Karpas-422 (cell line): ENCODE data around the gene MVD. TPM values are rescaled to one million over a fixed set of nuclear protein-coding genes. Genes with fewer than 3 reads are reported as not detected.

ENCODE experiments used
- DNase-seq: peaks from one replicate; pipeline ENCODE4 v3.0.0-alpha.2; 2015
- H2AFZ ChIP-seq: fragments of 200-600 bp; sonication (generic); 2 replicates; pipeline ENCODE4 v1.6.1; 2014; ENCODE audit warnings: antibody characterized with exemption, low read length, mixed read lengths
- H3K27ac ChIP-seq: fragments of 200-600 bp; sonication (generic); 2 replicates; pipeline ENCODE4 v1.5.1; 2014; ENCODE audit warnings: mild to moderate bottlenecking, low read length, moderate library complexity
- H3K27me3 ChIP-seq: fragments of 200-600 bp; sonication (generic); 2 replicates; pipeline ENCODE4 v1.6.1; 2014; ENCODE audit warnings: low read length, mixed read lengths
- H3K36me3 ChIP-seq: fragments of 200-600 bp; sonication (generic); 2 replicates; pipeline ENCODE4 v1.6.1; 2014; ENCODE audit warnings: low read length, mixed read lengths; ENCODE audit not compliant: insufficient read depth
- H3K4me1 ChIP-seq: fragments of 200-600 bp; sonication (generic); 2 replicates; pipeline ENCODE4 v1.6.1; 2014; ENCODE audit warnings: mild to moderate bottlenecking, low read length, mixed read lengths
- H3K4me2 ChIP-seq: fragments of 200-600 bp; sonication (generic); 2 replicates; pipeline ENCODE4 v1.6.1; 2014; ENCODE audit warnings: low read length, low read depth, mild to moderate bottlenecking; ENCODE audit not compliant: poor library complexity, severe bottlenecking
- H3K4me3 ChIP-seq: fragments of 200-600 bp; sonication (generic); 2 replicates; pipeline ENCODE4 v1.5.1; 2014; ENCODE audit warnings: mild to moderate bottlenecking, antibody characterized with exemption, low read length, mixed read lengths
- H3K79me2 ChIP-seq: fragments of 200-600 bp; sonication (generic); 2 replicates; pipeline ENCODE4 v1.6.1; 2014; ENCODE audit warnings: mild to moderate bottlenecking, low read length, mixed read lengths
- H3K9ac ChIP-seq: fragments of 200-600 bp; sonication (generic); 2 replicates; pipeline ENCODE4 v1.6.0; 2014; ENCODE audit warnings: low read length
- H3K9me2 ChIP-seq: fragments of 200-600 bp; sonication (generic), shearing (Covaris generic); replicated peaks from 2 replicates; pipeline ENCODE4 v1.6.0; 2014; ENCODE audit warnings: mild to moderate bottlenecking, low read length, moderate library complexity; ENCODE audit not compliant: insufficient read depth
- H3K9me3 ChIP-seq: fragments of 300-700, 200-600 bp; sonication (generic); 2 replicates; pipeline ENCODE4 v1.6.1; 2014; ENCODE audit warnings: low read length, mixed read lengths
- H4K20me1 ChIP-seq: fragments of 200-600 bp; sonication (generic); 2 replicates; pipeline ENCODE4 v1.6.1; 2014; ENCODE audit warnings: mild to moderate bottlenecking, antibody characterized with exemption, low read length, low read depth; ENCODE audit not compliant: insufficient read depth
- total RNA-seq: library from RNA; depleted of rRNA; stranded (reverse); fragments of >200 nt; shearing (Covaris generic); gene quantifications from 2 replicates; pipeline ENCODE4 v1.2.3, GENCODE V29; 2014; ENCODE audit warnings: low replicate concordance

The MVD gene
- total RNA-seq, 1 experiment from 2014 or later, result 35.0 TPM

DNA sequence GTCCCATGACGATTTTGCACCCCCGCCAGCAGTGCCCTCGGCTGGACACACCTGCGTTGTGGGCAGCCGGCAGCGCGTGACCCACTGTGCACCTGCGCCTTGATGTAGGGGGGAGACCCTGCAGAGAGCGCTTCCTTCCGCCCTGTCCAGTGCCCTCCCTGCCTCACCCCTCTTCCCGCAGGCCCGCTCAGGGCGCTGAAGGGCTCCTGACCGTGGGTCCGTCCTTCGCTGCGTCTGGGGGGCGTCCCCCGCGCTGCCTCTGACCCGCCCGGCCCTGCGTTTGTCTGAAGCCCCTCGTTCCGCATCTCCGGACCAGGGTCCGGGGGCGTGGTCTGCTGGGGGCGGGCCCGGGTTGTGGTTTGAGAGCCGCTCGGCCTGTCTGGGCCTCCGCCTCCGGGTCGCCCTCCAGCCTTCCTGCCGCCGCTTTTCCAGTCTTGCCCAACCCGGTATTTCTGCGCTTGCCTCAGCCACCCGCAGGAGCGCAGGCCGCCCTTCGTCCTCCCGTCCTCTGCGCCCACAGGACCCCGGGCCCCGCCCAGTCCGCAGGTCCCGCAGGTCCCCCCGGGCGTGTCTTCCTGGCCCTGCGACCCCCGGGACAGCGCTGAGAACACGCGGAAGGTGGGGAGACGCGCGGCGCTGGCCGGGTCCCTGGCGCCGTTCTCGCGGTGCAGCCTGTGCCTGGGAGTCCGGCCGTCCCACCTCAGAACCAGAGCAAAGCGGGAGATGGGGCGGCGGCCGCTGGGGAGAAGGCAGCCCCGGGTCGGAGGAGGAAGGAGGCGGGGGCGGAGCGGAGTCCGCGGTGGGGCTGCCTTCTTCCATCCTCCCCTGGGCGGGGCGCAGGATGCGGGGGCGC lies 28.5 kb downstream of the MVD start:
- no peaks in the 10 kb centered on the region for H3K9me3 ChIP-seq
- H3K4me2 ChIP-seq, result peak overlapping the region; percentile 54
- H3K9ac ChIP-seq, result peak overlapping the region; percentile 28
- H3K36me3 ChIP-seq, result no peaks in the 10 kb centered on the region; the same call in 1 of the 2 replicates
- DNase-seq, result peak; percentile 66
- peaks cover 35% of the 10 kb centered on the region for H4K20me1 ChIP-seq
- H3K4me3 ChIP-seq, result peak overlapping the region; percentile 31; the same call in 1 of the 2 replicates
- no peaks in the 10 kb centered on the region for H3K27me3 ChIP-seq
- H3K4me1 ChIP-seq, result peaks cover 34% of the 10 kb centered on the region
- H3K9me2 ChIP-seq, result no peaks in the 10 kb centered on the region
- H2AFZ ChIP-seq, result no peak overlapping the region
- H3K79me2 ChIP-seq, result no peaks in the 10 kb centered on the region
- H3K27ac ChIP-seq, result no peak overlapping the region

DNA sequence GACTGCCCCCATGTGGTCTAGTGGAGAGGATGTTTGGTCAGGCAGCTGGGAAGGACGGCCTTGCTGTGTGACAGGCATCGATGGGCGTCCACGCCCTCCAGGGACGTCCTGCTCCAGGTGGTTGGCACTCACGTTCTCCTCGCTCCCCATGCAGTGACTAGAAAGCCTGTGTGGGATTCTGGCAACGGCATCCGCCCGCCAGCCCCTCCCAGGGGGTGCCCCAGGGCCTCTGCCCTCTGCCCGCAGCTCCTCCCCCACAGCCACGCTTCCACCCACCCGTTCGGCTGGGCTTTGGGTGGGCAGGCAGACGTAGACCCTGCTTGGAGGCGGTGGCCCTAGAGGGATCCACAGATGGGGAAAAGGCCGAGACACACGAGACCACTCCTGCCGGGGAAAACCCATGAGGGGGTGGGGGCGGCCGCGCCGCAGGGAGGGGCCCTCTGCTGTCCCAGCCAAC lies 29.2 kb downstream of the MVD start:
- Histone ChIP-seq H3K36me3 (no peaks in the 10 kb centered on the region; the same call in 1 of the 2 replicates), H4K20me1 (peaks cover 30% of the 10 kb centered on the region), H3K9me3 (no peaks in the 10 kb centered on the region), H3K79me2 (no peaks in the 10 kb centered on the region), H3K4me1 (peaks cover 28% of the 10 kb centered on the region), H3K4me3 (peak overlapping the region; percentile 31; the same call in 1 of the 2 replicates), H3K27me3 (no peaks in the 10 kb centered on the region), H2AFZ (no peak overlapping the region), H3K27ac (no peak overlapping the region), H3K9me2 (no peaks in the 10 kb centered on the region), H3K4me2 (peak overlapping the region; percentile 54), H3K9ac (0 out of 2 replicates have a peak overlapping the region, but pooled peaks have one; percentile 19)
- DNase-seq, result peak; percentile 67

DNA sequence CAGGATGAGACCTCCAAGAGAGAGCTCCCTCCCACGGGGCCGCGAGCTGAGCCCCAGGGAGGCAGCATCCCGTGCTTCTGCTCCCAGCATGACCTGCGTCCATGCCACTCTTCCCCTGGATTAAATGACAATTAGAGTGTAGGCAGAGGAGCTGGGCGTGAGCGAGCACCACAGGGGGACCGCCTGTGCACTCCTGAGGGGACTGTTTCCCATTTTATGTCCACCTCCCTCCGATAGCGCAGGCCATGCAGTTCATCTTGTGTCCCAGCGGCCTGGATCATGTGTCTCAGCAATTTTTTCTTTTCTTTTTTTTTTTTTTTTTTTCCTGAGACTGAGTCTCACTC lies 30.3 kb downstream of the MVD start:
- Histone ChIP-seq H3K27ac (no peak overlapping the region), H3K79me2 (no peaks in the 10 kb centered on the region)
- no peak for DNase-seq

DNA sequence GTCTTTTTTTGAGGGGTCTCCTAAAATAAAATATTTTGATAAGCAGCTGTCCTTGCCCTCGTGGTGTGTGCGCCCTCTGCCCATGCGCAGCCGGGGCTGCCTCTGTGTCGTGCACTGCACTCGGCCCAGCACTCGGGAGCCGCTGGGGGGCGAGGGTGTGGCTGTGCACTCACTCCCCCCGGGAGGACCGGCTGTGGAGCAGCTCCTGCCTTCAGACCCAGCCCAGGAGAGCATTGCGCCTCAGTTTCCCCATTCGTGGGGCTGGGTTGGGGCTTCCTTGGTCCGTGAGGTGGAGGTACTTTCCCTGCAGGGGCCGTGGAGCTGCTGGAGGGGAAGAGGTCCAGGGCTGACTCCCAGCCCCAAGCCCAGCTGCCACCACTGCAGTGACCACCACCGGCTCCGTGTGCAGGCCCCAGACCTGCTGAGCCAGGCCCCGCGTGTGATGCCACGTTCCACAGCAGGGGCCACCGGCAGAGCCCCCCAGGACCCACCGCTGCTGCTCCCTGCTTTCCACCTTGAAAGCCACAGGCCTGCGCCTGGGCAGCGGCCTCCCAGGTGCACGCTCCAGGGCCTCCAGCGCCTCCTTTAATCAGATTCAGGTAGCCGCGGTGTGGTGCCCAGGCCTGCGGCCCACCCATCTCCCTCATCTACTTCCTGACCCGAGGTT lies 30.8 kb downstream of the MVD start:
- Histone ChIP-seq H3K9me2 (no peaks in the 10 kb centered on the region), H3K4me1 (peaks cover 28% of the 10 kb centered on the region), H3K9ac (no peak overlapping the region), H2AFZ (no peak overlapping the region), H3K4me2 (no peak overlapping the region), H3K27ac (no peak overlapping the region), H3K27me3 (no peaks in the 10 kb centered on the region), H3K9me3 (no peaks in the 10 kb centered on the region), H3K79me2 (no peaks in the 10 kb centered on the region), H3K4me3 (no peak overlapping the region), H3K36me3 (no peaks in the 10 kb centered on the region; the same call in 1 of the 2 replicates), H4K20me1 (peaks cover 25% of the 10 kb centered on the region; the same call in 1 of the 2 replicates)
- DNase-seq, result no peak

More for the DNA sequence above, 30.3 kb downstream of the MVD start:
- peaks cover 28% of the 10 kb centered on the region for H3K4me1 ChIP-seq
- no peak overlapping the region for H3K4me3 ChIP-seq
- peaks cover 25% of the 10 kb centered on the region; the same call in 1 of the 2 replicates for H4K20me1 ChIP-seq
- H3K27me3 ChIP-seq, result no peaks in the 10 kb centered on the region
- no peaks in the 10 kb centered on the region; the same call in 1 of the 2 replicates for H3K36me3 ChIP-seq
- no peaks in the 10 kb centered on the region for H3K9me2 ChIP-seq
- H2AFZ ChIP-seq, result no peak overlapping the region
- no peaks in the 10 kb centered on the region for H3K9me3 ChIP-seq
- H3K9ac ChIP-seq, result no peak overlapping the region
- H3K4me2 ChIP-seq, result no peak overlapping the region

DNA sequence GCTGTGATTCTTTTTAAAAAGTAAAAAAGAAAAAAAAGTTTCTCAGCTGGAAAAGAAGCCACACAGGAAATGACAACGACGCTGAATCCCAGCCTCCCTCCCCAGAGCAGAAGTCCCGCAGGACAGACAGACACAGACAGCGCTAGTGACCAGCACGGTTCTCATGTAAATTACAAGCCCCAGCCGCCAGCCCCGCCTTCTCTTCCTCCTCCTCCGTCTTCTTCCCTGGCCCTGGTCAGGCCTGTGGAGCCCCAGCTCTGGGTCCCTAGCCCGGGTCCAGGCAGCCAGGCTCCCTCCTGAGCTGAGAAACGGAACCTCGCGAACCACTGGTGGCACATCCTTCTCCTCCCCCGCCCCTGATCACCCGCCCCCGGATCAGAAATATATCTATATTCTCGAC lies 31.5 kb downstream of the MVD start:
- Histone ChIP-seq H3K9ac (no peak overlapping the region), H3K4me2 (no peak overlapping the region), H3K27ac (no peak overlapping the region), H3K36me3 (no peaks in the 10 kb centered on the region; the same call in 1 of the 2 replicates), H4K20me1 (peaks cover 25% of the 10 kb centered on the region; the same call in 1 of the 2 replicates), H3K27me3 (no peaks in the 10 kb centered on the region), H3K79me2 (no peaks in the 10 kb centered on the region), H3K4me1 (peaks cover 28% of the 10 kb centered on the region), H3K9me2 (no peaks in the 10 kb centered on the region), H3K9me3 (no peaks in the 10 kb centered on the region), H3K4me3 (no peak overlapping the region), H2AFZ (no peak overlapping the region)
- DNase-seq, result no peak

DNA sequence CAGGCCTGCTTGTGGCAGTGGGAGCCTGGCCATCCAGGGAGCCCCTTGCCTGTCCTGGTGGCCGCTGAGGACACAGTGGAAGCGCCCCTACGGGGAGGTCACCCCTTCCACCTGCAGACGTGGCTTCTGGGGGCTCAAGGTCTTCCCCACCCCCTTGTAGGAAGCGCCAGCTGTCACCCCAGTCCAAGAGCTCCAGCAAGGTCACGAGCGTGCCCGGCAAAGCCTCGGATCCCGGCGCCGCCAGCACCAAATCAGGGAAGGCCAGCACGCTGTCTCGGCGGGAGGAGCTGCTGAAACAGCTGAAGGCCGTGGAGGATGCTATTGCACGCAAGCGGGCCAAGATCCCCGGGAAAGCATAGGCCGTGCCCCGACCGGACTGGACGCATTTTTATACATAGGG lies 31.9 kb downstream of the MVD start:
- DNase-seq, result no peak
- Histone ChIP-seq H3K9ac (no peak overlapping the region), H3K4me1 (peaks cover 28% of the 10 kb centered on the region), H3K27me3 (no peaks in the 10 kb centered on the region), H3K9me2 (no peaks in the 10 kb centered on the region), H3K79me2 (no peaks in the 10 kb centered on the region), H3K4me3 (no peak overlapping the region), H2AFZ (no peak overlapping the region), H3K36me3 (no peaks in the 10 kb centered on the region; the same call in 1 of the 2 replicates), H4K20me1 (peaks cover 22% of the 10 kb centered on the region; the same call in 1 of the 2 replicates), H3K4me2 (no peak overlapping the region), H3K27ac (no peak overlapping the region), H3K9me3 (no peaks in the 10 kb centered on the region)

DNA sequence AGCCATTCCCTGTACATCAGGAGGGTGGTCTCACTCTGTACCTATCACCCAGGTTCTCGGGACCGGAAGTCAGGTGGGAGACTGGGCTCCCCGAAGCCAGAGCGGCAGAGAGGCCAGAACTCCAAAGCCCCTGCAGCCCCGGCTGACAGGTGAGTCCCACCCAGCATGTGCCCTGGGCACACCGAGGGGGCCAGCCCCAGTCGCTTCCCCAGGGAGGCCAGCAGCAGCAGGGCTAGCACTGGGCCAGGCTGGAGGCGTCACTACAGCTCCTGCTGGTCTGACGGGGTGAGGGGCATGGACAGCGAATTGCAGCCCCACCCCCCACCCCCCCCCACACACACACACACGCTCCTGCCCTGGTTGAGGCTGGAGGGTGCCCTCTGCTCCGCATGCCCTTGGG lies 32.5 kb downstream of the MVD start:
- Histone ChIP-seq H3K36me3 (no peaks in the 10 kb centered on the region; the same call in 1 of the 2 replicates), H3K9me3 (no peaks in the 10 kb centered on the region), H3K4me1 (peaks cover 24% of the 10 kb centered on the region), H4K20me1 (peaks cover 17% of the 10 kb centered on the region; the same call in 1 of the 2 replicates), H3K27ac (no peak overlapping the region), H3K4me2 (no peak overlapping the region), H3K79me2 (no peaks in the 10 kb centered on the region), H3K9ac (no peak overlapping the region), H3K27me3 (no peaks in the 10 kb centered on the region), H3K4me3 (no peak overlapping the region), H2AFZ (no peak overlapping the region), H3K9me2 (no peaks in the 10 kb centered on the region)
- DNase-seq, result no peak

DNA sequence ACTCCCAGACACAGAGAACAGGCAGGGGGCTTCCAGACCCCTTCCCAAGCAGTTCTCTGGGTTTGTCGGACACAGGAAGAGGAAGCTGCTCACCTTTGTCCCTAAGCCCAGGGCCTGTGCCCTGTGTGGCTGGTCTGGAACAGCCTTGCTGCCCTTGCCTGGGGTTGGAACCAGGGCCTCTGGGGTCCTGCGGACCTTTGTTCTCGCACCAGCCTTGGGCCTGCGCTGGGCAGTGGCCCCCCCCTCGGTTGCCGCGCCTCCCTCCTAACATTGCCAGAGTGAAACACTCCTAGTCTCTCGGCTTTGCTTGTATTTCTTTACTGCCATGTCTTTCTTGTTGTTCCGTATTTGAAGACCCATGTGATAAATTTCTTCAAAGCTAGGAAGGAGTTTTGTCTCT lies 33.1 kb downstream of the MVD start:
- Histone ChIP-seq H3K9me3 (no peaks in the 10 kb centered on the region), H3K4me2 (no peak overlapping the region), H3K4me1 (peaks cover 18% of the 10 kb centered on the region), H3K27ac (no peak overlapping the region), H3K36me3 (no peaks in the 10 kb centered on the region; the same call in 1 of the 2 replicates), H3K27me3 (no peaks in the 10 kb centered on the region), H2AFZ (no peak overlapping the region), H4K20me1 (peaks cover 14% of the 10 kb centered on the region; the same call in 1 of the 2 replicates), H3K9me2 (no peaks in the 10 kb centered on the region), H3K9ac (no peak overlapping the region), H3K79me2 (no peaks in the 10 kb centered on the region), H3K4me3 (no peak overlapping the region)
- DNase-seq, result no peak
